C4-2B (cell line): ENCODE results near the gene SPO11.

Experiments
- ZFX ChIP-seq: fragments of 450-650 bp; IDR thresholded peaks from 2 replicates; pipeline ENCODE4 v1.6.1; 2017
- TF ChIP-seq, protein P1 (sequence below): fragments of 450-650 bp; conservative IDR thresholded peaks from 2 replicates; pipeline ENCODE4 v1.5.1; 2017; ENCODE audit warnings: mild to moderate bottlenecking

DNA sequence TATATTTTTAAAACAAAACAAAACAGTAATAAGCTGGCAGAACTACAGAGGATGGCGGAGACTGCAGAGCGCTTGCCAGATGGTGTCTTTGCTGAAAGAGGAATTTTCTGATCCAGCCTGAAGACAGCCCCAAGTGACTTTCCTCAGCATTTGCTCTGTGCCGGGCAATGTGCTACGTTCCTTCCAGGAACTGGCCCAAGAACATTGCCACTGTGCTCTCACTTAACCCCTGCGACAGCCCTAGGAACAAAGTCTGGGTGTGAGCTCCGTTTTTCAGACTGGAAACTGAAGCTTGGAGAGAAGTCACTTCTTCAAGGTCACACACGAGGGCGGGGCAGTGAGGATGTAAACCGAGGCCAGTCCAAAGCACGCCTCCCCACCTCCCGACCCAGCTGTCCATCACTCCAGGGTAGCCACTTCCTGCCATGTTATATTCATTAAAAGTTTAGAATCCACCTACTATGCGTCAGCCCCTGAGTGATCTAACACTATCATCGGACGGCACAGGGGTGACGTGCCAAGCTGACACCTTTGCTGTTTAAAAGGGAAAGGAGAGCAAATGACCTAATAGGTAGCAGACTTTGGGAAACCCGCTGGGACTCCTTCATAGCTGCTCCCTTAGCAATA, 40.8 kb upstream of the SPO11 start:
- TF ChIP-seq, protein P1, sequence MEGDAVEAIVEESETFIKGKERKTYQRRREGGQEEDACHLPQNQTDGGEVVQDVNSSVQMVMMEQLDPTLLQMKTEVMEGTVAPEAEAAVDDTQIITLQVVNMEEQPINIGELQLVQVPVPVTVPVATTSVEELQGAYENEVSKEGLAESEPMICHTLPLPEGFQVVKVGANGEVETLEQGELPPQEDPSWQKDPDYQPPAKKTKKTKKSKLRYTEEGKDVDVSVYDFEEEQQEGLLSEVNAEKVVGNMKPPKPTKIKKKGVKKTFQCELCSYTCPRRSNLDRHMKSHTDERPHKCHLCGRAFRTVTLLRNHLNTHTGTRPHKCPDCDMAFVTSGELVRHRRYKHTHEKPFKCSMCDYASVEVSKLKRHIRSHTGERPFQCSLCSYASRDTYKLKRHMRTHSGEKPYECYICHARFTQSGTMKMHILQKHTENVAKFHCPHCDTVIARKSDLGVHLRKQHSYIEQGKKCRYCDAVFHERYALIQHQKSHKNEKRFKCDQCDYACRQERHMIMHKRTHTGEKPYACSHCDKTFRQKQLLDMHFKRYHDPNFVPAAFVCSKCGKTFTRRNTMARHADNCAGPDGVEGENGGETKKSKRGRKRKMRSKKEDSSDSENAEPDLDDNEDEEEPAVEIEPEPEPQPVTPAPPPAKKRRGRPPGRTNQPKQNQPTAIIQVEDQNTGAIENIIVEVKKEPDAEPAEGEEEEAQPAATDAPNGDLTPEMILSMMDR, result no peak
- no peak for TF ChIP-seq ZFX
